Fibroblast of the aortic adventitia (primary cell): ENCODE results near the gene ELOVL5. TPM values are rescaled to one million over a fixed set of nuclear protein-coding genes. Genes with fewer than 3 reads are reported as not detected.

Experiments used
- DNase-seq: peaks from one replicate; pipeline ENCODE4 v3.0.0-alpha.2; 2010; ENCODE audit warnings: low read depth
- H3K4me3 ChIP-seq: 2 replicates; pipeline ENCODE4 v1.5.1; 2011; ENCODE audit warnings: low read depth, mild to moderate bottlenecking, control low read depth, low read length, moderate library complexity
- total RNA-seq: library from RNA; depleted of rRNA; stranded (reverse); fragments of >200 nt; gene quantifications from 2 replicates; pipeline ENCODE4 v1.2.3, GENCODE V29; 2012; ENCODE audit warnings: low replicate concordance
- TF ChIP-seq, protein P1 (sequence below): IDR thresholded peaks from 2 replicates; pipeline ENCODE4 v1.5.1; 2011; ENCODE audit warnings: mild to moderate bottlenecking, low read length, control low read depth, inconsistent platforms; ENCODE audit not compliant: insufficient read depth

Gene ELOVL5
- total RNA-seq, 1 donor = 95.1 TPM

DNA sequence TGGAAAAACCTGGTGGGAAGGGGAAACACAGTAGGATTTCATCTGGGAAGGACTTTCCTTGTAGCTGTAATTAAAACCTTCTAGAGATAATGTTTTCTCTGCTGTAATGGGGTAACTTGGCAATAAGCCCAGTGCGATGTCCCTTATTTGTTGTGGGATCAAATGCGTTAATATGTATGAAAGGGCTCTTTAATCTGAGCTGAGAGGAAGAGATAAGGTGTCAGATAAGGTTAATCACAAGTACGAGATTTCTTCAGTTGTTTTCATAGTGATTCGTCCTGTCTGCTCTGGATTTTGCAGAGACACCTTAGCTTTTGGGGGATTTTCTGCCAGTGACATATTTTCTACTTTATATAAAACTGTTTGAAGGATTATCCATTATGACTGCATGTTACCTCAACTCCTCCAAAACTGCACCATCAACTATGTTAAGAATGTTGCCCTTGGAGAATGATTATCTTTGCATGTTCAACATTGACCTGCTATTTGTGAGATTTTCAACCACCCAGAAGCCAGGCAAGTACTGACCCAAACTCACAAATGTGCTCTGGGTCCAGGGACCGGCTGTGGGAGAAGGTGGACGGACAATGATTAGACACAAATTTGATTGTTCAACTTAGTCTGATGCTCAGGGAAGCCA lies 21.2 kb upstream of the ELOVL5 start:
- H3K4me3 ChIP-seq = no peak overlapping the region
- TF ChIP-seq, protein P1, sequence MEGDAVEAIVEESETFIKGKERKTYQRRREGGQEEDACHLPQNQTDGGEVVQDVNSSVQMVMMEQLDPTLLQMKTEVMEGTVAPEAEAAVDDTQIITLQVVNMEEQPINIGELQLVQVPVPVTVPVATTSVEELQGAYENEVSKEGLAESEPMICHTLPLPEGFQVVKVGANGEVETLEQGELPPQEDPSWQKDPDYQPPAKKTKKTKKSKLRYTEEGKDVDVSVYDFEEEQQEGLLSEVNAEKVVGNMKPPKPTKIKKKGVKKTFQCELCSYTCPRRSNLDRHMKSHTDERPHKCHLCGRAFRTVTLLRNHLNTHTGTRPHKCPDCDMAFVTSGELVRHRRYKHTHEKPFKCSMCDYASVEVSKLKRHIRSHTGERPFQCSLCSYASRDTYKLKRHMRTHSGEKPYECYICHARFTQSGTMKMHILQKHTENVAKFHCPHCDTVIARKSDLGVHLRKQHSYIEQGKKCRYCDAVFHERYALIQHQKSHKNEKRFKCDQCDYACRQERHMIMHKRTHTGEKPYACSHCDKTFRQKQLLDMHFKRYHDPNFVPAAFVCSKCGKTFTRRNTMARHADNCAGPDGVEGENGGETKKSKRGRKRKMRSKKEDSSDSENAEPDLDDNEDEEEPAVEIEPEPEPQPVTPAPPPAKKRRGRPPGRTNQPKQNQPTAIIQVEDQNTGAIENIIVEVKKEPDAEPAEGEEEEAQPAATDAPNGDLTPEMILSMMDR = no peak
- DNase-seq = no peak

- no peak for DNase-seq
- TF ChIP-seq, protein P1 = no peak
- H3K4me3 ChIP-seq = no peak overlapping the region
Measured at GRCh38 chr6:53369051-53369450, 20.3 kb upstream of the ELOVL5 start.

DNA sequence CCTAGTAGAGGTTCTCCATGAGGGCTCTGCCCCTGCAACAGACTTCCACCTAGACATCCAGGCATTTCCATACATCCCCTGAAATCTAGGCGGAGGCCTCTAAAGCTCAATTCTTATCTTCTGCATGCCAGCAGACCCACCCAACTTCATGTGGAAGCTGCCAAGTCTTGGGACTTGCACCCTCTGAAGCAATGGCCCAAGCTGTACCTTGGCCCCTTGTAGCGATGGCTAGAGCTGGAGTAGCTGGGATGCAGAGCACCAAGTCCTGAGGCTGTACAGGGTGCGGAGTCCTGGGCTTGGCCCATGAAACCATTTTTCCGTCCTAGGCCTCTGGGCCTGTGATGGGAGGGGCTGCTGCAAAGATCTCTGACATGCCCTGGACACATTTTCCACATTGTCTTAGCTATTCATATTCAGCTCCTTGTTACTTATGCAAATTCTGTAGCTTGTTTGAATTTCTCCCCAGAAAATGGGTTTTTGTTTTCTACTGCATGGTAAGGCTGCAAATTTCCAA lies 17.4 kb upstream of the ELOVL5 start:
- no peak for DNase-seq
- TF ChIP-seq, protein P1 = no peak
- H3K4me3 ChIP-seq = no peak overlapping the region

GRCh38 chr6:53363341-53364079 lies 14.8 kb upstream of the ELOVL5 start:
- no peak for DNase-seq
- TF ChIP-seq, protein P1 = no peak
- no peak overlapping the region for H3K4me3 ChIP-seq

GRCh38 chr6:53361549-53362031 lies 12.8 kb upstream of the ELOVL5 start:
- TF ChIP-seq, protein P1 = no peak
- no peak overlapping the region for H3K4me3 ChIP-seq
- peak; percentile 32 for DNase-seq

DNA sequence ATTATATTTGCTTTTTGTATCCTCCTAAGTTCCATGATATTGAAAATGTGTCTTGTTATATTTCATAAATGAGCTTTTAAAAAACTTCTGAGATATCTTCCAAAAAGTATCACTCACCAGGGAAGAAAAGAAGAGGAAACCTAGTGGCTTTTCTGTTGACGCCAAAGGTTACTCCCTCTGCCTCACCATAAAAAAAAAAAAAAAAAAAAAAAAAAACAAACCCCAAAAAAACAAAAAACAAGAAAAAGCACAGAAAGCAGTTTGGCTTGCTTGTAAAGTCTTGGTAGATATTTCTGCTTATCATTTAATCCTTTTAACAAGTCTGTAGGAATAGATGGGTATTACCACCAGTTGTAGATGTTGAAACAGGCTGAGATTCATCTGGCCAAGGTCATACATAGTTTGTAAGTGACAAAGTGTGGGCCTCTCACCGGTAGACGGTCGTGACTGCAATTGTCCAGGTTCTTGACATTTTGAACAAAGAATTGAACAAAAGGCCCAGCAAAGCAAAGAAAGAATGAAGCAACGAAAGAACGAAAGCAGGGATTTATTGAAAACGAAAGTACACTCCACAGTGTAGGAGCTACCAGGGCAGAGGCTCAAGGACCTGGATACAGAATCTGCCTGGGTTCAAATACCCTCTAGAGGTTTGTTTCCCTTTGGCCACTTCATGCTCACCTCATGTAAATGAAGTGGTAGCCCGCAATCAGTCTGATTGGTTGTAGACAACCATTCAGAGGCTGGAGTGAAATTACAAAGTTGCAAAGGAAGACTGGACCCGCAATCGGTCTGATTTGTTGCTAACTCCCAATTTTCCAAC lies 11.6 kb upstream of the ELOVL5 start:
- peak overlapping the region; percentile 55 for H3K4me3 ChIP-seq
- TF ChIP-seq, protein P1 = no peak
- peak; percentile 53 for DNase-seq
